NCI-H1105 treated with DMSO at 0.1 percent for 48 hours (cell line): Measurements from ENCODE around the gene KRTAP1-4.
"Not testable (repeated sequence)": the region's sequence is repeated elsewhere in the genome, so short reads cannot be mapped to it uniquely, and the experiment has no call there.

Experiments used
- DNase-seq: peaks from one replicate; lab custom pipeline; 2025; lab: John Stamatoyannopoulos, UW

Gene KRTAP1-4

DNA sequence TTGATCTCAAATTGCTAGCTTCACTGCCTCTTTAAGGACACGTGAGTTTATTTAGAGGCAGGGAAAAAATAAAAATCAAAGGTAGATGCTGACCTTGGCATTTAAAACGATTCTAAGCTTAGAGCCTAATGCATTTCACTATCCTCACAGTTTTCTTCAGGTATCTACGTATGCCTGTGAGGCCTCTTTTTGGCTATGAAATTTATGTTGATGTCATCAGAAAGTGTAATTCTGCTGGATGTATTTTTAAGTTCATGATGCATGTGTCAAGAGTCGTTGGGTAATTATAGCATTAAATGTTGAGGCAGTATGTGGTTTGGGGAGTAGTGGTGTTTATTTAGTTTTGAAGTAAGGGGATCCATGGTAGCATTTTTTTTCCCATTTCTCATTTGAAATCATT, 26.1 kb downstream of the KRTAP1-4 start:
- DNase-seq = peak; percentile 88

DNA sequence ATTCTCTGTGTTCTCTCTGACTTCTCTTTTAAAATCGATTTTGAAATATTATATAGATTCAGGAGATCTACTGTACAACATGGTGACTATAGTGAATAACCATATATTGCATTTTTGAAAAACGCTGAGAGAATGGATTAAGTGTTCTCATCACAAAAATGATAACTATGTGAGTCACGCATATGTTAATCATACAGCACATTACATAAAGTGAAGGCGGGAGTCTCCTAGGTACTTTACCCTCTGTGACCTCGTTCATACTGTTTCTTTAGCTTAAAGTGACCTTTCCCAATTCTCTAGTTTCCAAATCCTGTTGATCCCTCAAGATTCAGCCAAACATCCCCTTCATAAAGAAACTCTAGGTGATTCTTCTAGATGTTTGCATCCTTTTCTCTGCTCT, 27.2 kb downstream of the KRTAP1-4 start:
- DNase-seq = no peak

DNA sequence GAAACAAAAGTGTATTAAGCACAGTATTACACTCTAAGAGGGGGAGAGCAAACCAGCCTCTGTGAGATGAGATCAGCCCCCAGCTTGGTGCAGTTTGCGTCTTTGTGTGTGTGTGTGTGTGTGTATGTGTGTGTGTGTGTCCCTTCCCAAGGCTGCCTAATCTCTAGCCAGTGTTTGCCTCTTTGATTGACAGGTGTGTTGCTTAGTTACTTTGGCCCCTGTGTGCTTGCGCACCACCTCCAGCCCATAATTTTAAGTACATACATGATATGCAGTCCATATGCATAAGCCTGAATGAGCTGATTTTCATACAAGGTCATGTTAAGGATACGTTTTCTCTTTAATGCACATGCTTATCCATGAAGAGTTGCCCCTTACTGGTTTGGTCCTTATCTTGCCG, 28.2 kb downstream of the KRTAP1-4 start:
- DNase-seq = no peak

DNA sequence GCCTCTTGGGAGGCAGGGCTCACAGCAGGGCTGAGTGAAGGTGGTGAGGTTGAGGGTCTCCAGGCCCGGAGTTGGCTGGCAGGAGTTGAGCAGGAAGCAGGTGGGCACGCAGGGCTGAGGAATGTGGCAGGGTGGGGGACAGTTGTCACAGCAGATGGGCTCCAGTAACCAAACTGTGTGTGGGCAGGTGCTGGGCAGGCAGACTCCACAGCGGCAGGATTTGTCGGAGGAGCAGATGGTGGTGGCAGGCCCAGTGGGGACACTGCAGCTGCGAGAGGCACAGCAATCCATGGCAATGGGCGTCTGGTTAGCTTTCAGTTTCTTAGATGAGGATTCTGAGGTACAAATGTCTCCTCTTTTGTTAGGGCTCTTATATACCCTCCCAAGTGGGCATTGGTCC, 30.4 kb downstream of the KRTAP1-4 start, which contains the start of gene KRTAP3-2:
Gene KRTAP3-2, minus strand, starts transcription at position 344 of the 400 bp plus-strand sequence. Its CDS starts 53 bp downstream, at position 291.
- DNase-seq = not testable (repeated sequence)

DNA sequence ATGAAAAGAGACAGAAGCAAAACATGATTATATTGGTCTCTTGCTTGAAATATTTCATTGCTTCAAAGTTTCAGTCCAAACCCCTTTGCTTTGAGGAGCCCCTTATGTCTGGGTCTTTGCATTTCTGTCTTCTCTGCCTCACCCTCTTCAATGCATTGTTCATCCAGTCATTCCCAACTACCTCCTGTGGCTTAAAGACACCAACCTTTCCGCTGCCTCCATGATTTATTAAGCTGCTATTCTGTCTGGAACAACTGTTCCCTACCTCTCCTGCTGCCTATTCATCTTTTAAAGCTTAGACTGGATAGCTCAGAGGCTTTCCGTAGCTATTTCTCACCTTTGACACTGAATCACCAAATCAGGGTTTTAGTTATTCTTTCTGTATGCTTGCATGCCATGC, 32.6 kb downstream of the KRTAP1-4 start:
- no peak for DNase-seq

DNA sequence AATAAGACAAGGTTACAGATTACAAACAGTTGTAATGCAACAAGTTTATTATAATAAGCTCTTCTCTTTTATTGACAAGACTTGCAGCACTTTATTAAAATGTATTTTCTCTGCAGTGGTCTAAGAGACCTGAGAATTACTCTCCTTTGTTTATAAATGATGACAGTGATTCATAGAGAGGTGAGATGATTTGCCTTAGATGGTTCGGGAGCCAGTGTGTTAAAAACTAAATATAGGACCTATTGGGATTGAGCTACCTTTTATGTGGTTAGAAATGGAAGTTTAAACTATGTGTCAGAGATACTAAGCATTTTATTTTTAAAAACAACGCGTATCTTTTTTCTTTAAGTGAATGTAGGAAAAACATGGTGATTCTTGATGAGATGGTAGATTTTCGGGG, 33.2 kb downstream of the KRTAP1-4 start:
- no peak for DNase-seq

- no peak for DNase-seq
Measured at GRCh38 chr17:40995116-40995515, 34.9 kb downstream of the KRTAP1-4 start.

DNA sequence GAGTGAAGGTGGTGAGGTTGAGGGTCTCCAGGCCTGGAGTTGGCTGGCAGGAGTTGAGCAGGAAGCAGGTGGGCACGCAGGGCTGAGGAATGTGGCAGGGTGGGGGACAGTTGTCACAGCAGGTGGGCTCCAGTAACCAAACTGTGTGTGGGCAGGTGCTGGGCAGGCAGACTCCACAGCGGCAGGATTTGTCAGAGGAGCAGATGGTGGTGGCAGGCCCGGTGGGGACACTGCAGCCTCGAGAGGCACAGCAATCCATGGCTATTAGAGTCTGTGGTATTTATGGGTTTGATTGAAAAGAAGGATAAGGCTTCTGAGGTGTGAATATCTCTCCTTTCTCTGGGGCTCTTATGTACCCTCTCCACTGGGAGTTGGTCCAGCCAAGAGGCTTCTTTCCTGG, 36.2 kb downstream of the KRTAP1-4 start, which contains the start of gene KRTAP3-3:
Gene KRTAP3-3, minus strand, starts transcription at position 326 of the 400 bp plus-strand sequence. Its CDS starts 67 bp downstream, at position 259.
- peak; percentile 98 for DNase-seq

- DNase-seq = no peak
Measured at GRCh38 chr17:40993084-40993483, 36.9 kb downstream of the KRTAP1-4 start.

DNA sequence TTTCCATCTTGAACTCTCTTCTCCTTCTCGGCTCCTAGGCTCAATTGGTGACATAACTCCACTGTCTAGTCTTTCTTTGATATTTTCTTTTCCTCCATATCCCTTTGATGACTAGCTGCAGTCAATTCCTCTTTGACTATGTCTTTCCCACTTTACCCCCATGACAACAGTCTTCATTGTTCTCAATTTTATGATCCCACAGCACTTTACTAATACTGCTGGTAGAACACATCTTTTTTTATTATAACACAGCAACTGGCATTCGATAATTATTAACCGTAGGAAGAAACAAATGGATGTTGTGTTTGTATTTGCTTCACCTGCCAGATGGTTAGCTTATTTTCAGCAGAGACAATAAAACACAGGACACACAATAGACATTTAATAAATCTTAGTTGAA, 37.3 kb downstream of the KRTAP1-4 start:
- DNase-seq = peak; percentile 47

- DNase-seq = no peak
Measured at GRCh38 chr17:40986920-40987319, 43.1 kb downstream of the KRTAP1-4 start.

DNA sequence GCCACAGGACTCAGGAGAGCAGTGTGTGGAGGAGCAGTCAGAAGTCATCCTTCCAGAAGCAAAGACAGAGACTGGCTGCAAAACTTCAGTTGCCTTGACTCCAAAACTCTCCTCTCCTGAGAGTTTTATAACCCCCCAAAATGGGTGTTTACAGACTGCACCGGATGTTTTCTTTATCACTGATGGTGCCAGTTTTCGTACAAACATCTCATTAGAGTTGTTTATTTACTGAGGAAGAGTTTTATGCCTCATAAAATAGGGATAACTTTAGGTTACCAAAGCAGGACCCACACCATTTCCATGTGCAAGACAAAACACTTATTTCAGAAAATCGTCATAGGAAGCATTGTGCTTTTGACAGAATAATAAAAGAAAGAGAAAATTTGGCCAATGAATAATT, 45.8 kb downstream of the KRTAP1-4 start, which contains the start of gene KRT40:
Gene KRT40, minus strand, starts transcription at position 101 of the 400 bp plus-strand sequence. Its CDS starts 53 bp downstream, at position 48.
- no peak for DNase-seq

GRCh38 chr17:40981115-40981514, 48.9 kb downstream of the KRTAP1-4 start:
- DNase-seq = no peak

DNA sequence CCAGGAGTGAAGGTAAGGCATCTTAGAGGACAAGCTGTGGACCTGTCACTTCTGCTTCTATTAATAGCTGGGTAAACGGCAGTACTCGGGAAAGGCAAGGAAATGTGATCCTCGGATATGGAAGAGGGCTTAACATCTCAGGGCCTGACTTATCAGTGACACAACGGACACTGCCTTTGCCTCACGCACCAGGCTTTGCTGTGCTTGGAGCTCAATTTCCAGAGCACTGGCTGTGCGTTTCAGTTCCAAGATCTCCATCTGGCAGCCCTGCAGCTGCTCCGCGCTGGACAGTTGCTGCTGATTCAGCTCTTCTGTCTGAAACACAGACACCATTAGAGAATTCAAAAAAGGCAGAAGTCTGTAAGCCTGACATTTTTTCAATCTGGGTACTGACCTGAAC, 49.4 kb downstream of the KRTAP1-4 start:
- no peak for DNase-seq

GRCh38 chr17:40980117-40980516, 49.9 kb downstream of the KRTAP1-4 start:
- no peak for DNase-seq
